HEK293 (cell line): Measurements from ENCODE around the gene SCAMP2.
A peak's percentile ranks its signal among the peaks of the same experiment; 100 is the strongest.

Experiments
- CTCF ChIA-PET: fragments of 350-600 bp; formaldehyde crosslinking; extraction: SDS; loops from one replicate; lab custom pipeline; 2021; ENCODE audit warnings: antibody characterized with exemption; lab: Yijun Ruan, JAX
- POLR2A ChIA-PET: fragments of 300-600 bp; formaldehyde crosslinking; extraction: SDS; loops from one replicate; lab custom pipeline; 2020; ENCODE audit warnings: antibody characterized with exemption, inconsistent platforms; lab: Yijun Ruan, JAX
- H3K27ac ChIP-seq: fragments of 200-500 bp; sonication (Bioruptor generic); 2 replicates; pipeline ENCODE4 v1.5.1; 2014; ENCODE audit warnings: low read depth, low read length, control low read depth, inconsistent platforms; ENCODE audit errors: extremely low read depth
- H3K36me3 ChIP-seq, 2 experiments: fragments of 200-500 bp in 1 of 2; sonication (Bioruptor generic) in 1 of 2; 1 replicate in 1 of 2; 2 replicates in 1 of 2; pipeline ENCODE4 v1.5.1; 2014 to 2017; ENCODE audit warnings: inconsistent platforms in 2 of 2, low read length in 2 of 2; ENCODE audit not compliant: control insufficient read depth in 2 of 2, insufficient read depth in 1 of 2
- H3K4me1 ChIP-seq: fragments of 200-500 bp; sonication (Bioruptor generic); 2 replicates; pipeline ENCODE4 v1.5.1; 2014; ENCODE audit warnings: mild to moderate bottlenecking, low read length, inconsistent platforms; ENCODE audit not compliant: control insufficient read depth, insufficient read depth
- H3K4me3 ChIP-seq: 2 replicates; pipeline ENCODE4 v1.5.1; 2011; ENCODE audit warnings: low read depth, mild to moderate bottlenecking, control low read depth, low read length, moderate library complexity
- H3K9me3 ChIP-seq: fragments of 200-500 bp; sonication (Bioruptor generic); 2 replicates; pipeline ENCODE4 v1.5.1; 2014; ENCODE audit warnings: low read depth, low read length, inconsistent platforms; ENCODE audit not compliant: control insufficient read depth, insufficient read depth
- EGR2 ChIP-seq: fragments of 450-650 bp; formaldehyde crosslinking; IDR thresholded peaks from 2 replicates; pipeline ENCODE4 v1.5.1; 2016; ENCODE audit warnings: low read depth, missing biosample characterization, missing genetic modification characterization
- HOXA7 ChIP-seq: sonication (generic); formaldehyde crosslinking; IDR thresholded peaks from 2 replicates; pipeline ENCODE4 v1.8.1; 2022; ENCODE audit warnings: missing genetic modification reagents, borderline replicate concordance
- IKZF3 ChIP-seq: fragments of 450-650 bp; IDR thresholded peaks from 2 replicates; pipeline ENCODE4 v1.5.0; 2018; ENCODE audit warnings: missing biosample characterization, mild to moderate bottlenecking, missing genetic modification characterization, moderate library complexity
- MZF1 ChIP-seq: fragments of 450-650 bp; formaldehyde crosslinking; IDR thresholded peaks from 2 replicates; pipeline ENCODE4 v1.5.1; 2017; ENCODE audit warnings: missing biosample characterization, missing genetic modification characterization, borderline replicate concordance
- PATZ1 ChIP-seq: fragments of 450-650 bp; formaldehyde crosslinking; IDR thresholded peaks from 2 replicates; pipeline ENCODE4 v1.5.1; 2016; ENCODE audit warnings: missing biosample characterization, missing genetic modification characterization
- SETDB1 ChIP-seq: IDR thresholded peaks from one replicate; pipeline ENCODE4 v1.6.1; 2017; ENCODE audit warnings: mild to moderate bottlenecking, low read length, moderate library complexity, mixed read lengths; ENCODE audit not compliant: insufficient read length
- ZBTB1 ChIP-seq: fragments of 450-650 bp; formaldehyde crosslinking; IDR thresholded peaks from 2 replicates; pipeline ENCODE4 v1.5.1; 2016; ENCODE audit warnings: missing biosample characterization, missing genetic modification characterization
- ZNF19 ChIP-seq: fragments of 450-650 bp; formaldehyde crosslinking; IDR thresholded peaks from 2 replicates; pipeline ENCODE4; 2016; ENCODE audit warnings: missing biosample characterization, missing genetic modification characterization, low read depth
- ZNF2 ChIP-seq: fragments of 450-650 bp; formaldehyde crosslinking; IDR thresholded peaks from 2 replicates; pipeline ENCODE4 v1.5.1; 2016; ENCODE audit warnings: missing biosample characterization, missing genetic modification characterization
- ZNF280D ChIP-seq: fragments of 450-650 bp; formaldehyde crosslinking; IDR thresholded peaks from 2 replicates; pipeline ENCODE4 v1.5.1; 2016; ENCODE audit warnings: missing biosample characterization, missing genetic modification characterization
- ZNF37A ChIP-seq: fragments of 450-650 bp; IDR thresholded peaks from 2 replicates; pipeline ENCODE4 v1.5.1; 2018; ENCODE audit warnings: missing biosample characterization, missing genetic modification characterization
- ZNF514 ChIP-seq: fragments of 450-650 bp; formaldehyde crosslinking; IDR thresholded peaks from 2 replicates; pipeline ENCODE4 v1.5.1; 2016; ENCODE audit warnings: missing biosample characterization, missing genetic modification characterization
- ZNF558 ChIP-seq: fragments of 450-650 bp; formaldehyde crosslinking; IDR thresholded peaks from 2 replicates; pipeline ENCODE4 v1.5.1; 2016; ENCODE audit warnings: missing biosample characterization, missing genetic modification characterization
- ZNF621 ChIP-seq: fragments of 450-650 bp; formaldehyde crosslinking; IDR thresholded peaks from 2 replicates; pipeline ENCODE4 v1.5.1; 2017; ENCODE audit warnings: missing biosample characterization, missing genetic modification characterization
- ZNF704 ChIP-seq: fragments of 450-650 bp; formaldehyde crosslinking; IDR thresholded peaks from 2 replicates; pipeline ENCODE4 v1.5.1; 2016; ENCODE audit warnings: missing biosample characterization, missing genetic modification characterization
- ZSCAN30 ChIP-seq: fragments of 450-650 bp; IDR thresholded peaks from 2 replicates; pipeline ENCODE4 v1.5.1; 2018; ENCODE audit warnings: missing biosample characterization, mild to moderate bottlenecking, missing genetic modification characterization, moderate library complexity
- ZSCAN4 ChIP-seq: fragments of 450-650 bp; formaldehyde crosslinking; IDR thresholded peaks from 2 replicates; pipeline ENCODE4 v1.5.1; 2017; ENCODE audit warnings: missing biosample characterization, missing genetic modification characterization

Gene SCAMP2

DNA sequence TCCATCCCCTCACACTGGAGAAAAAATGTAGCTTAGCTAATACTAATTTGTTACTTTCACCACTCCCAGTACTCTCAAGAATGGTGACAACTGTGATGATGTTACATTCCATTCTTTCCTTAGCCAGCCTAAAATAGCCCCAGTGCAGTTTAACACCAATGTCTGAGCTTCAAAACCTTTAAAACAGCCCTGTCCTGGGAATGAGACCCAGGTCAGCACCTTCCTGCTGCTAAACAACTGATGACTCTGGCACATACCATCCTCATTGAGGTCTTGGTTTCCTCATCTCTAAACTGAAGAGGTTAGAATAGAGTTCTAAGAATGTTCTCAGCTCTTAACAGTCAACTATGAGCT lies 3.8 kb downstream of the SCAMP2 start:
- TF ChIP-seq ZNF37A (tag by site-specific recombination): no peak
- peak; percentile 53; the same call in 1 of the 2 replicates for TF ChIP-seq MZF1 (tag by site-specific recombination)
- TF ChIP-seq ZNF704 (tag by site-specific recombination): no peak
- no peak for TF ChIP-seq ZNF621 (tag by site-specific recombination)
- no peak for TF ChIP-seq PATZ1 (tag by site-specific recombination)
- Histone ChIP-seq H3K9me3 (no peaks in the 10 kb centered on the region), H3K4me3 (no peak overlapping the region), H3K27ac (no peak overlapping the region), H3K36me3 (peaks cover 8 to 30% of the 10 kb centered on the region in 2 experiments; a peak in 2 of 3 replicates), H3K4me1 (peaks cover 11% of the 10 kb centered on the region)
- CTCF ChIA-PET: interaction anchor here (0.6 to 3.1 kb wide), 5 partner anchors 10 to 98 kb away, joined by 3 to 20 read pairs (median 3); no protein-coding TSS in a partner anchor
- POLR2A ChIA-PET: interaction anchor here (0.7 to 2.6 kb wide), 5 partner anchors 10 to 69 kb away, joined by 3 to 20 read pairs (median 6); partner anchors contain the start of genes COX5A, FAM219B and MPI

DNA sequence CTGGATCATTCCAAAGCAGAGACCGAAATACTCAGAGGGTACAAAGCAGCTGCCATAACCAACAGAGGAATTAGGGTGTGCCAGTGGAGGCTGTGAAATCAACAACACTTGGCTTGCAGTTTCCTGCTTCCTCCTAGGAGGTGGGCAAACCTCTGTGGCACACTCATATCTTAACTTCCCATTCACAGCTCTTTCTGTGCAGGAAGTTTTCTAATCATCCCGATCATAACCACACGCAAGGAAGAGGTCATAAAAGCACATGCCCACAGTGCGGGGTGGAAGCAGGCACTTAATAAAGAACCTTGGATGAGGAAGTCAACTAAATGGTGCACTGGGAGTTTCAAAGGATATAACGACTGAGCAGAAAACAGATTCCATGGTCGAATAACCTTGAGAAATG lies 5.1 kb downstream of the SCAMP2 start:
- Histone ChIP-seq H3K9me3 (no peaks in the 10 kb centered on the region), H3K27ac (no peak overlapping the region), H3K36me3 (peaks cover 8 to 30% of the 10 kb centered on the region in 2 experiments; a peak in 2 of 3 replicates), H3K4me3 (no peak overlapping the region), H3K4me1 (peaks cover 11% of the 10 kb centered on the region)
- ChIA-PET CTCF (interaction anchor here (1.2 to 1.6 kb wide), 2 partner anchors 34 to 97 kb away, joined by 4 to 5 read pairs; no protein-coding TSS in a partner anchor), POLR2A (interaction anchor here (0.6 to 2.6 kb wide), 2 partner anchors 22 to 618 kb away, joined by 6 to 7 read pairs; partner anchors contain the start of gene MPI)
- TF ChIP-seq ZNF514 (tag by site-specific recombination): no peak
- no peak for TF ChIP-seq IKZF3
- TF ChIP-seq EGR2 (tag by site-specific recombination): no peak
- no peak for TF ChIP-seq ZBTB1 (tag by site-specific recombination)
- TF ChIP-seq HOXA7 (CRISPR knock-in tag): no peak
- peak; percentile 1 for TF ChIP-seq SETDB1
- no peak for TF ChIP-seq ZNF2
- no peak for TF ChIP-seq ZNF19 (tag by site-specific recombination)

DNA sequence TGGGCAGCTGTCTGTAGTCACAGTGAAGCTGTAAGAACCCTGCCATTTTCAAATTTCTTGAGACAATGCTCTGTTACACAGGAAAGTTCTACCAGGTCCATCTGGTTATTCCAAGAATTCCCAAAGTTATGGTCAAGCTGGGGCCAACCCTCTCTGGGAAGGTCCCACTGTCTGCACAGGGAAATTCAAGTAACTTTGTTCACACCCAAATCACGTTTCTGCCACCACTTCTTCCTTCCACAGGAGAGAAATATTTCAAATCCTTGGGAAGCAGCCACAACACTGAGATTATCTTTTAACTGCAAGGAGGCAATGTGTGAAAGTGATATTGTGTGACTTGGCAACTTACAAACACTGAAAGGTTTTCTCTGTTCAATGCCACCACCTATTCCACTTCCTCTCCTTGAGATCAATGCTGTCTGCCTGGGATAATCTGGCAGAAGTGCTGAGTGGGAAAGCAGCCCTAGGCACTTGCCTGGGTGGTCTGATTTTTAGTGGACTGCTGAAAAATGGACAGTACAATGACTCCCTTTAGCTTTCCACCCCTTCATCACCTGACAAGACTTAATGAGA lies 5.6 kb downstream of the SCAMP2 start:
- Histone ChIP-seq H3K9me3 (no peaks in the 10 kb centered on the region), H3K4me3 (no peak overlapping the region), H3K4me1 (peaks cover 11% of the 10 kb centered on the region), H3K36me3 (peaks cover 8 to 30% of the 10 kb centered on the region in 2 experiments; a peak in 2 of 3 replicates), H3K27ac (no peak overlapping the region)
- ChIA-PET POLR2A (interaction anchor here (0.6 to 2.6 kb wide), 2 partner anchors 22 to 619 kb away, joined by 6 to 7 read pairs; partner anchors contain the start of gene MPI), CTCF (interaction anchor here (0.6 to 1.6 kb wide), 4 partner anchors 26 to 96 kb away, joined by 3 to 5 read pairs (median 4); no protein-coding TSS in a partner anchor)
- TF ChIP-seq ZSCAN4 (tag by site-specific recombination): no peak
- TF ChIP-seq ZNF558: peak; percentile 25; the same call in 1 of the 2 replicates
- peak; percentile 22; the same call in 1 of the 2 replicates for TF ChIP-seq ZNF280D (tag by site-specific recombination)
- TF ChIP-seq ZSCAN30 (tag by site-specific recombination): no peak
- peak; percentile 31 for TF ChIP-seq SETDB1
